Measurements from ENCODE around the gene TMC6. TPM values are rescaled to one million over a fixed set of nuclear protein-coding genes. Genes with fewer than 3 reads are reported as not detected.

TMC6 gene
- total and polyA plus RNA-seq, 2 experiments from 2014 or later, result 50.0 to 72.2 TPM

DNA sequence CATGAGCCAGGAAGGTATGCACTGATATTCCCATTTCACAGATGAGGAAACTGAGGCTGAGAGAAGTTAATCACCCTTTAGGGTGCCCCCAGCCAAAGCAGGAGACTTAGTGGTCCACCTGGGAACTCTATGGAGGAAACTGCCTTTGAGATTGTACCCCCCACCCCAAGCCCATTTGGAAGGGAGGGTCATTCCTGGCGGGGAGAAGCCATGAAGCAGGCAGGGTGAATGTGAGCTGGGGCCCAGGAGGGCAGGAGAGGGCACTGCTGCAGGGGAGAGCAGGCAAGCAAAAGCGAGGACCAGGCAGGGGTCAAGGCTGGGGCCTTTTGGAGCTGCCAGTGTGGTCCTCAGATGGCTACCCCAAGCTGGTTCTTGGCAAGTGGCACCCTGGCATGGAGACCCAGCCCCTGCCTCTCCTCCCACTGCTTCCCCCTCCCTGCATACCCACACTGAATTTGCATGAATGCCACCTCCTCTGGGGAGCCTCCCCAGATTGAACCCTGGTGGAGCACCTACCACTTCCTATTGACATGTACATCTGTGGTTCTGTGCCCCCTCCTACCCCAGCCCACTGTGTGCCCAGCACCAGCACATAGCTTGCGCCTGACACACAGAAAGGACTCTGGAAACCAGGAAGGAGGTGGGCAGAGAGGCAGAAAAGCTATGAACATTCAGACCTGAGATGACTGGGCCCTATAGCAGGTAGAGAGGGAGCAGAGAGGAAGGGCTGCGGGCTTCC is 965 bp upstream of the TMC6 start:
- ATAC-seq (no peak), DNase-seq (ENCODE audit: low spot score) (no peak)
- peaks cover 22% of the 10 kb centered on the region for H3K27me3 ChIP-seq (ENCODE audit: insufficient read depth)
- H3K36me3 ChIP-seq (ENCODE audit: insufficient read depth), result no peaks in the 10 kb centered on the region
- H3K27ac ChIP-seq (ENCODE audit: low read depth), result no peak overlapping the region
- H4K20me1 ChIP-seq (replicated peaks; ENCODE audit: insufficient read depth), result no peaks in the 10 kb centered on the region
- 0 out of 2 replicates have a peak, but pooled peaks cover 5% of the 10 kb centered on the region for H3K79me2 ChIP-seq (replicated peaks; ENCODE audit: insufficient read depth)
- Mint-ChIP-seq H3K4me3 (peak overlapping the region; percentile 78), H3K9me3 (no peaks in the 10 kb centered on the region), H3K27me3 (ENCODE audit: insufficient read depth, low read depth, poor library complexity) (peaks cover 35% of the 10 kb centered on the region), H3K36me3 (ENCODE audit: low read depth) (peaks cover 2% of the 10 kb centered on the region; the same call in 1 of the 3 replicates), H3K27ac (no peak overlapping the region), H3K4me1 (peaks cover 24% of the 10 kb centered on the region)
- H3F3A ChIP-seq (replicated peaks; ENCODE audit: low read depth), result peaks cover 10% of the 10 kb centered on the region; the same call in 1 of the 2 replicates
- H3K4me3 ChIP-seq, result peak overlapping the region; percentile 95
- TF ChIP-seq NANOG (IDR thresholded peaks at IDR 0.05; ENCODE audit: borderline replicate concordance) (no peak), POLR2AphosphoS5 (IDR thresholded peaks at IDR 0.05; ENCODE audit: low read depth) (no peak), EZH2 (IDR thresholded peaks at IDR 0.05; ENCODE audit: low read depth, unreplicated experiment) (no peak), JUNB (IDR thresholded peaks at IDR 0.05; ENCODE audit: unreplicated experiment) (no peak), ZNF331 (CRISPR knock-in tag; IDR thresholded peaks at IDR 0.05; ENCODE audit: low read depth) (no peak), STAT1 (IDR thresholded peaks at IDR 0.05; ENCODE audit: unreplicated experiment) (no peak), ZNF114 (CRISPR knock-in tag; IDR thresholded peaks at IDR 0.05) (no peak), EZH2phosphoT487 (IDR thresholded peaks at IDR 0.05; ENCODE audit: unreplicated experiment) (no peak), CREB1 (CRISPR knock-in tag; IDR thresholded peaks at IDR 0.05; ENCODE audit: low read depth) (no peak)
- TF ChIP-seq, protein P1, sequence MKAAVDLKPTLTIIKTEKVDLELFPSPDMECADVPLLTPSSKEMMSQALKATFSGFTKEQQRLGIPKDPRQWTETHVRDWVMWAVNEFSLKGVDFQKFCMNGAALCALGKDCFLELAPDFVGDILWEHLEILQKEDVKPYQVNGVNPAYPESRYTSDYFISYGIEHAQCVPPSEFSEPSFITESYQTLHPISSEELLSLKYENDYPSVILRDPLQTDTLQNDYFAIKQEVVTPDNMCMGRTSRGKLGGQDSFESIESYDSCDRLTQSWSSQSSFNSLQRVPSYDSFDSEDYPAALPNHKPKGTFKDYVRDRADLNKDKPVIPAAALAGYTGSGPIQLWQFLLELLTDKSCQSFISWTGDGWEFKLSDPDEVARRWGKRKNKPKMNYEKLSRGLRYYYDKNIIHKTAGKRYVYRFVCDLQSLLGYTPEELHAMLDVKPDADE (IDR thresholded peaks at IDR 0.05), result no peak
- TF ChIP-seq, protein P2, sequence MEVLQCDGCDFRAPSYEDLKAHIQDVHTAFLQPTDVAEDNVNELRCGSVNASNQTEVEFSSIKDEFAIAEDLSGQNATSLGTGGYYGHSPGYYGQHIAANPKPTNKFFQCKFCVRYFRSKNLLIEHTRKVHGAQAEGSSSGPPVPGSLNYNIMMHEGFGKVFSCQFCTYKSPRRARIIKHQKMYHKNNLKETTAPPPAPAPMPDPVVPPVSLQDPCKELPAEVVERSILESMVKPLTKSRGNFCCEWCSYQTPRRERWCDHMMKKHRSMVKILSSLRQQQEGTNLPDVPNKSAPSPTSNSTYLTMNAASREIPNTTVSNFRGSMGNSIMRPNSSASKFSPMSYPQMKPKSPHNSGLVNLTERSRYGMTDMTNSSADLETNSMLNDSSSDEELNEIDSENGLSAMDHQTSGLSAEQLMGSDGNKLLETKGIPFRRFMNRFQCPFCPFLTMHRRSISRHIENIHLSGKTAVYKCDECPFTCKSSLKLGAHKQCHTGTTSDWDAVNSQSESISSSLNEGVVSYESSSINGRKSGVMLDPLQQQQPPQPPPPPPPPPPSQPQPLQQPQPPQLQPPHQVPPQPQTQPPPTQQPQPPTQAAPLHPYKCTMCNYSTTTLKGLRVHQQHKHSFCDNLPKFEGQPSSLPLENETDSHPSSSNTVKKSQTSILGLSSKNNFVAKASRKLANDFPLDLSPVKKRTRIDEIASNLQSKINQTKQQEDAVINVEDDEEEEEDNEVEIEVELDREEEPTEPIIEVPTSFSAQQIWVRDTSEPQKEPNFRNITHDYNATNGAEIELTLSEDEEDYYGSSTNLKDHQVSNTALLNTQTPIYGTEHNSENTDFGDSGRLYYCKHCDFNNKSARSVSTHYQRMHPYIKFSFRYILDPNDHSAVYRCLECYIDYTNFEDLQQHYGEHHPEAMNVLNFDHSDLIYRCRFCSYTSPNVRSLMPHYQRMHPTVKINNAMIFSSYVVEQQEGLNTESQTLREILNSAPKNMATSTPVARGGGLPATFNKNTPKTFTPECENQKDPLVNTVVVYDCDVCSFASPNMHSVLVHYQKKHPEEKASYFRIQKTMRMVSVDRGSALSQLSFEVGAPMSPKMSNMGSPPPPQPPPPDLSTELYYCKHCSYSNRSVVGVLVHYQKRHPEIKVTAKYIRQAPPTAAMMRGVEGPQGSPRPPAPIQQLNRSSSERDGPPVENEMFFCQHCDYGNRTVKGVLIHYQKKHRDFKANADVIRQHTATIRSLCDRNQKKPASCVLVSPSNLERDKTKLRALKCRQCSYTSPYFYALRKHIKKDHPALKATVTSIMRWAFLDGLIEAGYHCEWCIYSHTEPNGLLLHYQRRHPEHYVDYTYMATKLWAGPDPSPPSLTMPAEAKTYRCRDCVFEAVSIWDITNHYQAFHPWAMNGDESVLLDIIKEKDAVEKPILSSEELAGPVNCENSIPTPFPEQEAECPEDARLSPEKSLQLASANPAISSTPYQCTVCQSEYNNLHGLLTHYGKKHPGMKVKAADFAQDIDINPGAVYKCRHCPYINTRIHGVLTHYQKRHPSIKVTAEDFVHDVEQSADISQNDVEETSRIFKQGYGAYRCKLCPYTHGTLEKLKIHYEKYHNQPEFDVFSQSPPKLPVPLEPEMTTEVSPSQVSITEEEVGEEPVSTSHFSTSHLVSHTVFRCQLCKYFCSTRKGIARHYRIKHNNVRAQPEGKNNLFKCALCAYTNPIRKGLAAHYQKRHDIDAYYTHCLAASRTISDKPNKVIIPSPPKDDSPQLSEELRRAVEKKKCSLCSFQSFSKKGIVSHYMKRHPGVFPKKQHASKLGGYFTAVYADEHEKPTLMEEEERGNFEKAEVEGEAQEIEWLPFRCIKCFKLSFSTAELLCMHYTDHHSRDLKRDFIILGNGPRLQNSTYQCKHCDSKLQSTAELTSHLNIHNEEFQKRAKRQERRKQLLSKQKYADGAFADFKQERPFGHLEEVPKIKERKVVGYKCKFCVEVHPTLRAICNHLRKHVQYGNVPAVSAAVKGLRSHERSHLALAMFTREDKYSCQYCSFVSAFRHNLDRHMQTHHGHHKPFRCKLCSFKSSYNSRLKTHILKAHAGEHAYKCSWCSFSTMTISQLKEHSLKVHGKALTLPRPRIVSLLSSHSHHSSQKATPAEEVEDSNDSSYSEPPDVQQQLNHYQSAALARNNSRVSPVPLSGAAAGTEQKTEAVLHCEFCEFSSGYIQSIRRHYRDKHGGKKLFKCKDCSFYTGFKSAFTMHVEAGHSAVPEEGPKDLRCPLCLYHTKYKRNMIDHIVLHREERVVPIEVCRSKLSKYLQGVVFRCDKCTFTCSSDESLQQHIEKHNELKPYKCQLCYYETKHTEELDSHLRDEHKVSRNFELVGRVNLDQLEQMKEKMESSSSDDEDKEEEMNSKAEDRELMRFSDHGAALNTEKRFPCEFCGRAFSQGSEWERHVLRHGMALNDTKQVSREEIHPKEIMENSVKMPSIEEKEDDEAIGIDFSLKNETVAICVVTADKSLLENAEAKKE (CRISPR knock-in tag; IDR thresholded peaks at IDR 0.05), result no peak
- TF ChIP-seq, protein P3, sequence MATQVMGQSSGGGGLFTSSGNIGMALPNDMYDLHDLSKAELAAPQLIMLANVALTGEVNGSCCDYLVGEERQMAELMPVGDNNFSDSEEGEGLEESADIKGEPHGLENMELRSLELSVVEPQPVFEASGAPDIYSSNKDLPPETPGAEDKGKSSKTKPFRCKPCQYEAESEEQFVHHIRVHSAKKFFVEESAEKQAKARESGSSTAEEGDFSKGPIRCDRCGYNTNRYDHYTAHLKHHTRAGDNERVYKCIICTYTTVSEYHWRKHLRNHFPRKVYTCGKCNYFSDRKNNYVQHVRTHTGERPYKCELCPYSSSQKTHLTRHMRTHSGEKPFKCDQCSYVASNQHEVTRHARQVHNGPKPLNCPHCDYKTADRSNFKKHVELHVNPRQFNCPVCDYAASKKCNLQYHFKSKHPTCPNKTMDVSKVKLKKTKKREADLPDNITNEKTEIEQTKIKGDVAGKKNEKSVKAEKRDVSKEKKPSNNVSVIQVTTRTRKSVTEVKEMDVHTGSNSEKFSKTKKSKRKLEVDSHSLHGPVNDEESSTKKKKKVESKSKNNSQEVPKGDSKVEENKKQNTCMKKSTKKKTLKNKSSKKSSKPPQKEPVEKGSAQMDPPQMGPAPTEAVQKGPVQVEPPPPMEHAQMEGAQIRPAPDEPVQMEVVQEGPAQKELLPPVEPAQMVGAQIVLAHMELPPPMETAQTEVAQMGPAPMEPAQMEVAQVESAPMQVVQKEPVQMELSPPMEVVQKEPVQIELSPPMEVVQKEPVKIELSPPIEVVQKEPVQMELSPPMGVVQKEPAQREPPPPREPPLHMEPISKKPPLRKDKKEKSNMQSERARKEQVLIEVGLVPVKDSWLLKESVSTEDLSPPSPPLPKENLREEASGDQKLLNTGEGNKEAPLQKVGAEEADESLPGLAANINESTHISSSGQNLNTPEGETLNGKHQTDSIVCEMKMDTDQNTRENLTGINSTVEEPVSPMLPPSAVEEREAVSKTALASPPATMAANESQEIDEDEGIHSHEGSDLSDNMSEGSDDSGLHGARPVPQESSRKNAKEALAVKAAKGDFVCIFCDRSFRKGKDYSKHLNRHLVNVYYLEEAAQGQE (IDR thresholded peaks at IDR 0.05; ENCODE audit: unreplicated experiment), result no peak
- TF ChIP-seq, protein P4, sequence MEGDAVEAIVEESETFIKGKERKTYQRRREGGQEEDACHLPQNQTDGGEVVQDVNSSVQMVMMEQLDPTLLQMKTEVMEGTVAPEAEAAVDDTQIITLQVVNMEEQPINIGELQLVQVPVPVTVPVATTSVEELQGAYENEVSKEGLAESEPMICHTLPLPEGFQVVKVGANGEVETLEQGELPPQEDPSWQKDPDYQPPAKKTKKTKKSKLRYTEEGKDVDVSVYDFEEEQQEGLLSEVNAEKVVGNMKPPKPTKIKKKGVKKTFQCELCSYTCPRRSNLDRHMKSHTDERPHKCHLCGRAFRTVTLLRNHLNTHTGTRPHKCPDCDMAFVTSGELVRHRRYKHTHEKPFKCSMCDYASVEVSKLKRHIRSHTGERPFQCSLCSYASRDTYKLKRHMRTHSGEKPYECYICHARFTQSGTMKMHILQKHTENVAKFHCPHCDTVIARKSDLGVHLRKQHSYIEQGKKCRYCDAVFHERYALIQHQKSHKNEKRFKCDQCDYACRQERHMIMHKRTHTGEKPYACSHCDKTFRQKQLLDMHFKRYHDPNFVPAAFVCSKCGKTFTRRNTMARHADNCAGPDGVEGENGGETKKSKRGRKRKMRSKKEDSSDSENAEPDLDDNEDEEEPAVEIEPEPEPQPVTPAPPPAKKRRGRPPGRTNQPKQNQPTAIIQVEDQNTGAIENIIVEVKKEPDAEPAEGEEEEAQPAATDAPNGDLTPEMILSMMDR (conservative IDR thresholded peaks at IDR 0.05; ENCODE audit: low read depth in 2 of 2), result no peak
- no peaks in the 10 kb centered on the region for H3K9me2 ChIP-seq (ENCODE audit: insufficient read depth)
- peak overlapping the region; percentile 90 for H3K4me2 ChIP-seq
- H2AFZ ChIP-seq, result no peak overlapping the region
- H3K4me1 ChIP-seq (ENCODE audit: insufficient read depth), result peaks cover 34% of the 10 kb centered on the region
